H9 (cell line): Measurements from ENCODE around the gene ATE1. TPM values are rescaled to one million over a fixed set of nuclear protein-coding genes. Genes with fewer than 3 reads are reported as not detected.

Source experiments
- DNase-seq: peaks from one replicate; pipeline ENCODE4 v3.0.0-alpha.2; 2017
- H2AFZ ChIP-seq: one replicate; pipeline ENCODE4 v1.6.1; 2013; ENCODE audit warnings: mild to moderate bottlenecking, low read length, control low read depth, moderate library complexity
- H2AK5ac ChIP-seq: 2 replicates; pipeline ENCODE4 v1.6.1; 2013; ENCODE audit warnings: low read length, control low read depth, mixed read lengths; ENCODE audit not compliant: insufficient read length
- H2BK120ac ChIP-seq: one replicate; pipeline ENCODE4 v1.6.1; 2013; ENCODE audit warnings: low read depth, mild to moderate bottlenecking, low read length, control low read depth, inconsistent platforms; ENCODE audit not compliant: poor library complexity, severe bottlenecking
- H2BK12ac ChIP-seq: 2 replicates; pipeline ENCODE4 v1.6.1; 2013; ENCODE audit warnings: low read length, control low read depth, mixed read lengths, low read depth; ENCODE audit not compliant: insufficient read length
- H2BK15ac ChIP-seq: 2 replicates; pipeline ENCODE4 v1.6.1; 2013; ENCODE audit warnings: low read depth, low read length, control low read depth
- H2BK20ac ChIP-seq: one replicate; pipeline ENCODE4 v1.6.1; 2013; ENCODE audit warnings: low read depth, mild to moderate bottlenecking, low read length, control low read depth, inconsistent platforms; ENCODE audit not compliant: poor library complexity, severe bottlenecking
- H2BK5ac ChIP-seq: 2 replicates; pipeline ENCODE4 v1.6.1; 2013; ENCODE audit warnings: low read length, control low read depth, mixed read lengths; ENCODE audit not compliant: insufficient read length
- H3K14ac ChIP-seq: 2 replicates; pipeline ENCODE4 v1.6.1; 2013; ENCODE audit warnings: low read length, control low read depth; ENCODE audit not compliant: insufficient read depth
- H3K18ac ChIP-seq: 2 replicates; pipeline ENCODE4 v1.6.1; 2013; ENCODE audit warnings: low read depth, mild to moderate bottlenecking, mixed read lengths, low read length, control low read depth; ENCODE audit not compliant: insufficient read length
- H3K23ac ChIP-seq: 2 replicates; pipeline ENCODE4 v1.6.1; 2013; ENCODE audit warnings: low read length, control low read depth, mixed read lengths, low read depth; ENCODE audit not compliant: insufficient read length
- H3K23me2 ChIP-seq: 2 replicates; pipeline ENCODE4 v1.6.1; 2013; ENCODE audit warnings: low read depth, mild to moderate bottlenecking, mixed read lengths, low read length, control low read depth; ENCODE audit not compliant: insufficient read length, poor library complexity, severe bottlenecking
- H3K27ac ChIP-seq: 2 replicates; pipeline ENCODE4 v1.5.1; 2013; ENCODE audit warnings: low read length, control low read depth, mixed read lengths, low read depth; ENCODE audit not compliant: insufficient read length
- H3K27me3 ChIP-seq: 2 replicates; pipeline ENCODE4 v1.6.1; 2013; ENCODE audit warnings: low read length, control low read depth, inconsistent platforms; ENCODE audit not compliant: insufficient read depth
- H3K4ac ChIP-seq: 2 replicates; pipeline ENCODE4 v1.6.1; 2013; ENCODE audit warnings: low read depth, mild to moderate bottlenecking, control low read depth, inconsistent platforms, low read length, moderate library complexity
- H3K4me1 ChIP-seq: 2 replicates; pipeline ENCODE4 v1.6.1; 2013; ENCODE audit warnings: low read length, control low read depth, inconsistent platforms; ENCODE audit not compliant: insufficient read depth
- H3K4me2 ChIP-seq: 2 replicates; pipeline ENCODE4 v1.6.1; 2013; ENCODE audit warnings: low read length, control low read depth, mixed read lengths; ENCODE audit not compliant: insufficient read length, insufficient read depth
- H3K56ac ChIP-seq: 2 replicates; pipeline ENCODE4 v1.6.1; 2013; ENCODE audit warnings: low read depth, mild to moderate bottlenecking, mixed read lengths, low read length, control low read depth; ENCODE audit not compliant: insufficient read length
- H3K79me1 ChIP-seq: 2 replicates; pipeline ENCODE4 v1.6.1; 2013; ENCODE audit warnings: low read depth, mild to moderate bottlenecking, moderate library complexity, low read length, control low read depth, inconsistent platforms; ENCODE audit not compliant: insufficient read depth, poor library complexity, severe bottlenecking
- H3K79me2 ChIP-seq: 2 replicates; pipeline ENCODE4 v1.6.1; 2013; ENCODE audit warnings: low read length, control low read depth, inconsistent platforms; ENCODE audit not compliant: insufficient read depth
- H3K9ac ChIP-seq: 2 replicates; pipeline ENCODE4 v1.6.1; 2013; ENCODE audit warnings: low read length, control low read depth, mixed read lengths; ENCODE audit not compliant: insufficient read length; ENCODE audit errors: extremely low read depth
- H3K9me3 ChIP-seq: one replicate; pipeline ENCODE4 v1.6.1; 2013; ENCODE audit warnings: low read depth, low read length, inconsistent platforms; ENCODE audit not compliant: control insufficient read depth
- H3T11ph ChIP-seq: one replicate; pipeline ENCODE4 v1.6.1; 2013; ENCODE audit warnings: mild to moderate bottlenecking, low read length, control low read depth, inconsistent platforms
- H4K20me1 ChIP-seq: one replicate; pipeline ENCODE4 v1.6.1; 2013; ENCODE audit not compliant: control insufficient read depth, insufficient read length, insufficient read depth
- H4K5ac ChIP-seq: 2 replicates; pipeline ENCODE4 v1.6.1; 2013; ENCODE audit warnings: low read depth, mild to moderate bottlenecking, mixed read lengths, low read length, control low read depth; ENCODE audit not compliant: insufficient read length
- H4K8ac ChIP-seq: replicated peaks from 2 replicates; pipeline ENCODE4 v1.6.1; 2013; ENCODE audit warnings: low read length, control low read depth, mixed read lengths, low read depth; ENCODE audit not compliant: insufficient read length
- H4K91ac ChIP-seq: 2 replicates; pipeline ENCODE4 v1.6.1; 2013; ENCODE audit warnings: low read depth, mild to moderate bottlenecking, moderate library complexity, mixed read lengths, low read length, control low read depth; ENCODE audit not compliant: insufficient read length
- H3K27ac Mint-ChIP-seq, 3 experiments: 2 replicates in 2 of 3; 3 replicates in 1 of 3; pipeline ENCODE4 v1.8.0; 2020 to 2021; ENCODE audit warnings: mixed read lengths in 3 of 3, mild to moderate bottlenecking in 1 of 3, moderate library complexity in 1 of 3
- H3K27me3 Mint-ChIP-seq: 2 replicates; pipeline ENCODE4 v1.8.0; 2021; ENCODE audit warnings: low read depth, mild to moderate bottlenecking, moderate library complexity, mixed read lengths
- H3K36me3 Mint-ChIP-seq, 3 experiments: 2 replicates in 2 of 3; 3 replicates in 1 of 3; pipeline ENCODE4 v1.8.0; 2020 to 2021; ENCODE audit warnings: low read depth in 3 of 3, mixed read lengths in 3 of 3; ENCODE audit not compliant: insufficient read depth in 1 of 3
- H3K4me1 Mint-ChIP-seq, 2 experiments: 2 replicates each; pipeline ENCODE4 v1.8.0; 2020; ENCODE audit warnings: mixed read lengths in 2 of 2
- H3K4me3 Mint-ChIP-seq, 2 experiments: 2 replicates in 1 of 2; 3 replicates in 1 of 2; pipeline ENCODE4 v1.8.0; 2020 to 2021; ENCODE audit warnings: mild to moderate bottlenecking in 2 of 2, mixed read lengths in 2 of 2, moderate library complexity in 1 of 2
- H3K9me3 Mint-ChIP-seq, 2 experiments: 2 replicates in 1 of 2; 3 replicates in 1 of 2; pipeline ENCODE4 v1.8.0; 2020; ENCODE audit warnings: mild to moderate bottlenecking in 2 of 2, mixed read lengths in 2 of 2, moderate library complexity in 1 of 2
- WGBS: extraction: QIAGEN DNeasy Blood & Tissue Kit; methylation state at CpG from one replicate; pipeline ENCODE4 v1.1.7; 2013; ENCODE audit warnings: missing lambda C conversion rate, low lambda C conversion rate, mixed read lengths; ENCODE audit not compliant: insufficient read length; ENCODE audit errors: extremely low coverage; 5-methylcytosine and 5-hydroxymethylcytosine counted together
- total RNA-seq: library from RNA; stranded (reverse); gene quantifications from 2 replicates; pipeline ENCODE4 v1.2.1, GENCODE V29; 2021
- TF ChIP-seq, protein P1 (sequence below): fragments of 200-600 bp; sonication (generic); conservative IDR thresholded peaks from 3 replicates; pipeline ENCODE4 v1.8.0; 2021; ENCODE audit warnings: antibody characterized with exemption, mild to moderate bottlenecking

The ATE1 gene
- total RNA-seq, 1 experiment from 2014 or later, result 29.0 TPM

DNA sequence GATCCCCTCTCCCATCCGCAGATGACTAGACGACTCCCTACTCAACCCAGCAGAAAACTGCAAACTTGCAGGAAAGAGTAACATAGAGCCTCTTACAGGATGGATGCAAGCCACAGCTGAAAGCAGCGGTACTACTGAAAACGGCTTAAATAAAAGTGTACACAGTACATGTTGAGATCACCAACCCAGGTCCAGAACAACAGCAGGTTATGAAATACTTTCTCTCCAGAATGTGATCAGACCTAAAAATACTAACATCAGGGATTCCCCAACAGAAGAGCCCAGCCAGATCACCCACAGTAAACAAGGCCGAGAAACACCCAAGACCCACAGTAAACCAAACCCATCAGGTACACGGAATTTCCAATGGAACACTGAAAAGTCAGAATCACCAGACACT is 13.2 kb downstream of the ATE1 start:
- Histone ChIP-seq H3K27ac (no peak overlapping the region), H4K20me1 (no peaks in the 10 kb centered on the region), H4K8ac (no peak overlapping the region), H3K18ac (no peak overlapping the region), H3K79me1 (no peaks in the 10 kb centered on the region), H3K14ac (no peak overlapping the region), H2BK20ac (no peak overlapping the region), H2BK120ac (no peak overlapping the region), H3K4me1 (no peaks in the 10 kb centered on the region), H3K56ac (no peak overlapping the region), H2AK5ac (no peak overlapping the region), H2BK12ac (no peak overlapping the region), H2AFZ (no peak overlapping the region), H3K4ac (no peak overlapping the region), H2BK15ac (no peak overlapping the region), H4K5ac (no peak overlapping the region), H3K27me3 (no peaks in the 10 kb centered on the region), H3K23ac (no peak overlapping the region), H3K4me2 (no peak overlapping the region), H3T11ph (no peak overlapping the region), H3K9me3 (no peaks in the 10 kb centered on the region), H3K9ac (no peak overlapping the region), H4K91ac (no peak overlapping the region), H2BK5ac (no peak overlapping the region), H3K23me2 (no peaks in the 10 kb centered on the region), H3K79me2 (no peaks in the 10 kb centered on the region)
- no peak overlapping the region for H3K4me3 Mint-ChIP-seq
- H3K9me3 Mint-ChIP-seq, result no peaks in the 10 kb centered on the region; a peak in 1 of 5 replicates
- H3K27ac Mint-ChIP-seq, result peak overlapping the region; percentile 6 to 35 (median 13); a peak in 3 of 7 replicates
- no peaks in the 10 kb centered on the region for H3K27me3 Mint-ChIP-seq
- TF ChIP-seq, protein P1, sequence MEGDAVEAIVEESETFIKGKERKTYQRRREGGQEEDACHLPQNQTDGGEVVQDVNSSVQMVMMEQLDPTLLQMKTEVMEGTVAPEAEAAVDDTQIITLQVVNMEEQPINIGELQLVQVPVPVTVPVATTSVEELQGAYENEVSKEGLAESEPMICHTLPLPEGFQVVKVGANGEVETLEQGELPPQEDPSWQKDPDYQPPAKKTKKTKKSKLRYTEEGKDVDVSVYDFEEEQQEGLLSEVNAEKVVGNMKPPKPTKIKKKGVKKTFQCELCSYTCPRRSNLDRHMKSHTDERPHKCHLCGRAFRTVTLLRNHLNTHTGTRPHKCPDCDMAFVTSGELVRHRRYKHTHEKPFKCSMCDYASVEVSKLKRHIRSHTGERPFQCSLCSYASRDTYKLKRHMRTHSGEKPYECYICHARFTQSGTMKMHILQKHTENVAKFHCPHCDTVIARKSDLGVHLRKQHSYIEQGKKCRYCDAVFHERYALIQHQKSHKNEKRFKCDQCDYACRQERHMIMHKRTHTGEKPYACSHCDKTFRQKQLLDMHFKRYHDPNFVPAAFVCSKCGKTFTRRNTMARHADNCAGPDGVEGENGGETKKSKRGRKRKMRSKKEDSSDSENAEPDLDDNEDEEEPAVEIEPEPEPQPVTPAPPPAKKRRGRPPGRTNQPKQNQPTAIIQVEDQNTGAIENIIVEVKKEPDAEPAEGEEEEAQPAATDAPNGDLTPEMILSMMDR, result no peak
- peaks cover 31 to 82% (median 62%) of the 10 kb centered on the region in 3 experiments for H3K36me3 Mint-ChIP-seq
- DNase-seq, result no peak
- no CpG with 5 or more reads among the region's 6 CpGs for WGBS
- peaks cover 0 to 2% of the 10 kb centered on the region in 2 experiments; a peak in 2 of 4 replicates for H3K4me1 Mint-ChIP-seq
